LNCaP clone FGC (cell line): Measurements from ENCODE around the gene PFDN4.

Source experiments
- DNase-seq: peaks from one replicate; pipeline ENCODE4 v3.0.0-alpha.2; 2011; ENCODE audit warnings: low read depth
- H3K4me3 ChIP-seq: 2 replicates; pipeline ENCODE4 v1.5.1; 2011; ENCODE audit warnings: mild to moderate bottlenecking, low read depth, low read length, control low read depth
- CTCF ChIP-seq: IDR thresholded peaks from 2 replicates; pipeline ENCODE4 v1.5.1; 2012; ENCODE audit warnings: mild to moderate bottlenecking; ENCODE audit not compliant: control insufficient read depth, insufficient read depth; ENCODE audit errors: extremely low read depth

The PFDN4 gene

GRCh38 chr20:54162378-54163009 is 45.4 kb upstream of the PFDN4 start:
- H3K4me3 ChIP-seq, result no peak overlapping the region
- DNase-seq, result no peak
- TF ChIP-seq CTCF, result no peak

GRCh38 chr20:54163402-54163801 is 44.5 kb upstream of the PFDN4 start:
- DNase-seq, result no peak
- H3K4me3 ChIP-seq, result no peak overlapping the region
- no peak for TF ChIP-seq CTCF

GRCh38 chr20:54165014-54165413 is 42.9 kb upstream of the PFDN4 start:
- no peak for DNase-seq
- no peak for TF ChIP-seq CTCF
- no peak overlapping the region for H3K4me3 ChIP-seq

- no peak for DNase-seq
- TF ChIP-seq CTCF, result no peak
- H3K4me3 ChIP-seq, result no peak overlapping the region
Measured at GRCh38 chr20:54165803-54166202, 42.1 kb upstream of the PFDN4 start.

GRCh38 chr20:54166987-54167662 is 40.8 kb upstream of the PFDN4 start:
- no peak for TF ChIP-seq CTCF
- no peak for DNase-seq
- no peak overlapping the region for H3K4me3 ChIP-seq

GRCh38 chr20:54167909-54168872 is 39.7 kb upstream of the PFDN4 start:
- no peak for TF ChIP-seq CTCF
- no peak for DNase-seq

More at GRCh38 chr20:54167909-54168872, 39.7 kb upstream of the PFDN4 start:
- H3K4me3 ChIP-seq, result no peak overlapping the region
